Suprapubic skin (tissue), 3 donors: Measurements from ENCODE around the gene NMRK2.

ENCODE experiments used
- CTCF ChIP-seq, 2 donors: fragments of 200-600 bp in 1 of 2; fragments of 450-650 bp in 1 of 2; sonication (generic) in 1 of 2; IDR thresholded peaks; one replicate each; pipeline ENCODE4 v1.5.1; 2016 to 2019; ENCODE audit warnings: antibody characterized with exemption in 2 of 2, mild to moderate bottlenecking in 1 of 2, moderate library complexity in 1 of 2
- EP300 ChIP-seq: sonication (generic); formaldehyde crosslinking; IDR thresholded peaks from one replicate; pipeline ENCODE4 v1.6.1; 2017; ENCODE audit warnings: antibody characterized with exemption

- no peak for TF ChIP-seq CTCF (IDR thresholded peaks at IDR 0.05)
- TF ChIP-seq EP300: no peak
Observed at GRCh38 chr19:3904233-3904632, 28.6 kb upstream of the NMRK2 start.
